K562 (cell line): ENCODE measurements around the gene ABCA3. TPM values are rescaled to one million over a fixed set of nuclear protein-coding genes. Genes with fewer than 3 reads are reported as not detected.

ENCODE experiments used
- ATAC-seq: fragments of 200-7000 bp; cut with Tn5 transposase; 3 replicates; pipeline ENCODE4 v1.9.1; 2020; ENCODE audit warnings: moderate library complexity
- BruUV-seq: library from RNA; stranded (reverse); fragments of 400-500 nt; replicated peaks from 2 replicates; lab custom pipeline; 2021; lab: Mats Ljungman, UMichigan
- CTCF ChIA-PET: fragments of 300-600 bp; formaldehyde crosslinking; extraction: SDS; loops from one replicate; lab custom pipeline; 2021; ENCODE audit warnings: low intra/inter-chr PET ratio; lab: Yijun Ruan, JAX
- POLR2A ChIA-PET: fragments of 300-600, 350-650 bp; sonication (Branson Sonifier 250); formaldehyde crosslinking; extraction: SDS; loops from one replicate; lab custom pipeline; 2021; ENCODE audit warnings: antibody characterized with exemption, inconsistent platforms; lab: Yijun Ruan, JAX
- DNase-seq, 4 experiments: peaks; one replicate each; pipeline versions ENCODE4 v3.0.0 to v3.0.0-alpha.2; 2011 to 2018; ENCODE audit warnings: low spot score in 3 of 4, mixed read lengths in 3 of 4; ENCODE audit errors: extremely low read depth in 1 of 4
- FAIRE-seq: peaks from 2 replicates; lab custom pipeline; 2011; peaks lifted over from hg19 to GRCh38; lab: Jason Lieb, UNC
- H2AFZ ChIP-seq: 2 replicates; pipeline ENCODE4 v1.6.0; 2011; ENCODE audit warnings: low read depth, low read length, control low read depth, inconsistent platforms
- H3K27ac ChIP-seq: fragments of 200-600 bp; 3 replicates; pipeline ENCODE4 v1.8.0; 2011; ENCODE audit warnings: low read depth, mild to moderate bottlenecking, control low read depth, inconsistent platforms, low read length, moderate library complexity, mixed read lengths; ENCODE audit errors: extremely low read depth
- H3K27me3 ChIP-seq, 2 experiments: fragments of 300-600 bp in 1 of 2; 2 replicates in 1 of 2; 3 replicates in 1 of 2; pipeline versions ENCODE4 v1.6.0 to v1.8.0; 2011; ENCODE audit warnings: inconsistent platforms in 2 of 2, low read length in 2 of 2, mild to moderate bottlenecking in 1 of 2, mixed read lengths in 1 of 2, moderate library complexity in 1 of 2; ENCODE audit not compliant: control insufficient read depth in 2 of 2, insufficient read depth in 2 of 2
- H3K36me3 ChIP-seq: fragments of 300-600 bp; 3 replicates; pipeline ENCODE4 v1.8.0; 2011; ENCODE audit warnings: mild to moderate bottlenecking, low read length, inconsistent platforms; ENCODE audit not compliant: control insufficient read depth, insufficient read depth
- H3K4me1 ChIP-seq, 2 experiments: fragments of 200-600 bp in 1 of 2; replicated peaks in 1 of 2; 2 replicates in 1 of 2; 3 replicates in 1 of 2; pipeline versions ENCODE4 v1.5.1 to v1.8.0; 2011; ENCODE audit warnings: inconsistent platforms in 2 of 2, low read length in 2 of 2, mild to moderate bottlenecking in 1 of 2, mixed read lengths in 1 of 2, moderate library complexity in 1 of 2; ENCODE audit not compliant: control insufficient read depth in 2 of 2, insufficient read depth in 2 of 2
- H3K4me2 ChIP-seq: 2 replicates; pipeline ENCODE4 v1.6.1; 2011; ENCODE audit warnings: low read length, control low read depth, inconsistent platforms, mixed read lengths; ENCODE audit not compliant: insufficient read depth
- H3K4me3 ChIP-seq: fragments of 200-600 bp; sonication (generic), shearing (Covaris generic); 2 replicates; pipeline ENCODE4 v1.5.1; 2016; ENCODE audit warnings: control low read depth, inconsistent platforms
- H3K79me2 ChIP-seq: fragments of 200-600 bp; 3 replicates; pipeline ENCODE4 v1.8.0; 2011; ENCODE audit warnings: low read length, inconsistent platforms; ENCODE audit not compliant: control insufficient read depth, insufficient read depth
- H3K9ac ChIP-seq, 2 experiments: 2 replicates each; pipeline versions ENCODE4 v1.6.0 to v1.6.1; 2011; ENCODE audit warnings: low read depth in 2 of 2, low read length in 2 of 2, control low read depth in 1 of 2, inconsistent platforms in 1 of 2, mild to moderate bottlenecking in 1 of 2, mixed read lengths in 1 of 2; ENCODE audit not compliant: insufficient read depth in 1 of 2
- H3K9me1 ChIP-seq: one replicate; pipeline ENCODE4 v1.6.0; 2011; ENCODE audit warnings: inconsistent platforms, mild to moderate bottlenecking, low read length, moderate library complexity; ENCODE audit not compliant: control insufficient read depth, insufficient read depth
- H3K9me3 ChIP-seq: replicated peaks from 2 replicates; pipeline ENCODE4 v1.5.1; 2011; ENCODE audit warnings: low read depth, low read length, inconsistent platforms; ENCODE audit not compliant: control insufficient read depth, insufficient read depth
- H4K20me1 ChIP-seq: replicated peaks from 2 replicates; pipeline ENCODE4 v1.6.1; 2011; ENCODE audit warnings: low read length, inconsistent platforms, mixed read lengths; ENCODE audit not compliant: control insufficient read depth, insufficient read depth
- CXXC5 ChIP-seq: fragments of 250-450 bp; sonication (Bioruptor Pico); IDR thresholded peaks from 2 replicates; pipeline ENCODE4 v1.8.0; 2022; ENCODE audit warnings: inconsistent platforms, mild to moderate bottlenecking, moderate library complexity
- POLR3A ChIP-seq: IDR thresholded peaks from 2 replicates; pipeline ENCODE4 v1.6.1; 2011; ENCODE audit warnings: borderline replicate concordance, mild to moderate bottlenecking, moderate library complexity; ENCODE audit not compliant: insufficient read length, insufficient read depth; ENCODE audit errors: extremely low read depth
- RERE ChIP-seq: sonication (generic); formaldehyde crosslinking; IDR thresholded peaks from 2 replicates; pipeline ENCODE4 v1.8.0; 2023; ENCODE audit warnings: missing genetic modification reagents, mild to moderate bottlenecking, borderline replicate concordance
- ZNF75A ChIP-seq: fragments of 450-650 bp; formaldehyde crosslinking; IDR thresholded peaks from 2 replicates; pipeline ENCODE4 v1.4.0; 2020; ENCODE audit warnings: mild to moderate bottlenecking
- WGBS: fragments of 100-300 bp; shearing (Covaris generic); methylation state at CpG from one replicate; pipeline ENCODE4 v1.1.6; 2016; ENCODE audit warnings: low coverage, mixed read lengths; ENCODE audit not compliant: insufficient coverage; ENCODE audit errors: missing lambda C conversion rate; 5-methylcytosine and 5-hydroxymethylcytosine counted together
- in situ Hi-C: fragments of 300-500 bp; cut with MboI; formaldehyde crosslinking; loops from 4 replicates; pipeline ENCODE4 v1.15.0; 2018; ENCODE audit warnings: inconsistent platforms, mixed read lengths
- intact Hi-C: fragments of 100-400 bp; cut with micrococcal nuclease; formaldehyde crosslinking; loops from 2 replicates; pipeline ENCODE4 v1.14.2; 2022
- polyA plus RNA-seq, 8 experiments: library from polyadenylated mRNA; depleted of rRNA in 4 of 8; stranded (reverse) in 5 of 8; unstranded in 3 of 8; fragments of >200 nt; fragmentation: Nextera tagmentation in 2 of 8; fragmentation: Illumina TruSeq in 1 of 8; extraction: Ambion mirVana in 2 of 8; extraction: Trizol in 1 of 8; gene quantifications; 2 replicates each; pipeline versions ENCODE4 v1.2.1 to v1.2.3, GENCODE V29; 2011 to 2014; ENCODE audit warnings: inconsistent platforms in 1 of 8, missing spikeins in 1 of 8
- total RNA-seq, 7 experiments: library from RNA; depleted of rRNA in 6 of 7; stranded (reverse); fragments of >200 nt in 6 of 7; fragmentation: Illumina TruSeq in 2 of 7; extraction: Trizol in 2 of 7; gene quantifications; 2 replicates each; pipeline versions ENCODE4 v1.2.1 to v1.2.3, GENCODE V29; 2011 to 2021; ENCODE audit warnings: low replicate concordance in 1 of 7
- TF ChIP-seq, protein P1 (sequence below): IDR thresholded peaks from 3 replicates; pipeline ENCODE4 v1.6.1; 2011; ENCODE audit warnings: borderline replicate concordance, mild to moderate bottlenecking, moderate library complexity; ENCODE audit not compliant: insufficient read length; ENCODE audit errors: extremely low read depth

ABCA3 gene
- total and polyA plus RNA-seq, 9 of the 15 experiments (the other 6 are each of a cell fraction or from before 2014, with no cell fraction given): 0.66 to 23.7 (median 6.9) TPM

- Histone ChIP-seq H3K9me3 (no peaks in the 10 kb centered on the region), H4K20me1 (no peaks in the 10 kb centered on the region), H3K27me3 (no peaks in the 10 kb centered on the region), H3K79me2 (no peaks in the 10 kb centered on the region), H2AFZ (no peak overlapping the region), H3K4me1 (peaks cover 0 to 38% of the 10 kb centered on the region in 2 experiments; a peak in 2 of 5 replicates), H3K4me3 (no peak overlapping the region), H3K27ac (no peak overlapping the region), H3K9ac (peak overlapping the region in 1 of 2 experiments; percentile 43; a peak in 2 of 4 replicates), H3K9me1 (peaks cover 3% of the 10 kb centered on the region), H3K36me3 (peaks cover 38% of the 10 kb centered on the region; the same call in 2 of the 3 replicates), H3K4me2 (no peak overlapping the region)
- ATAC-seq (no peak), DNase-seq (no peak), FAIRE-seq (no peak)
- TF ChIP-seq, protein P1, sequence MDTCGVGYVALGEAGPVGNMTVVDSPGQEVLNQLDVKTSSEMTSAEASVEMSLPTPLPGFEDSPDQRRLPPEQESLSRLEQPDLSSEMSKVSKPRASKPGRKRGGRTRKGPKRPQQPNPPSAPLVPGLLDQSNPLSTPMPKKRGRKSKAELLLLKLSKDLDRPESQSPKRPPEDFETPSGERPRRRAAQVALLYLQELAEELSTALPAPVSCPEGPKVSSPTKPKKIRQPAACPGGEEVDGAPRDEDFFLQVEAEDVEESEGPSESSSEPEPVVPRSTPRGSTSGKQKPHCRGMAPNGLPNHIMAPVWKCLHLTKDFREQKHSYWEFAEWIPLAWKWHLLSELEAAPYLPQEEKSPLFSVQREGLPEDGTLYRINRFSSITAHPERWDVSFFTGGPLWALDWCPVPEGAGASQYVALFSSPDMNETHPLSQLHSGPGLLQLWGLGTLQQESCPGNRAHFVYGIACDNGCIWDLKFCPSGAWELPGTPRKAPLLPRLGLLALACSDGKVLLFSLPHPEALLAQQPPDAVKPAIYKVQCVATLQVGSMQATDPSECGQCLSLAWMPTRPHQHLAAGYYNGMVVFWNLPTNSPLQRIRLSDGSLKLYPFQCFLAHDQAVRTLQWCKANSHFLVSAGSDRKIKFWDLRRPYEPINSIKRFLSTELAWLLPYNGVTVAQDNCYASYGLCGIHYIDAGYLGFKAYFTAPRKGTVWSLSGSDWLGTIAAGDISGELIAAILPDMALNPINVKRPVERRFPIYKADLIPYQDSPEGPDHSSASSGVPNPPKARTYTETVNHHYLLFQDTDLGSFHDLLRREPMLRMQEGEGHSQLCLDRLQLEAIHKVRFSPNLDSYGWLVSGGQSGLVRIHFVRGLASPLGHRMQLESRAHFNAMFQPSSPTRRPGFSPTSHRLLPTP: no peak
- TF ChIP-seq ZNF75A (CRISPR knock-in tag) (no peak), CXXC5 (CRISPR knock-in tag) (no peak), RERE (CRISPR knock-in tag) (no peak), POLR3A (no peak)
- 87% methylated on average over 23 of the region's 25 CpGs for WGBS
- in situ Hi-C loops: no loop called here
- BruUV-seq: no TSS peak
- CTCF ChIA-PET: interaction anchor here (0.5 kb wide), 1 partner anchor 302 kb away, joined by 3 read pairs; no protein-coding TSS in a partner anchor
- intact Hi-C loops: no loop called here
- POLR2A ChIA-PET: interaction anchor here (0.7 kb wide), 1 partner anchor 241 kb away, joined by 3 read pairs; no protein-coding TSS in a partner anchor
Observed at GRCh38 chr16:2277466-2278271, 62.9 kb downstream of the ABCA3 start.
